ENCODE measurements around the gene UBXN7.
"Not testable (repeated sequence)": the region's sequence is repeated elsewhere in the genome, so short reads cannot be mapped to it uniquely, and the experiment has no call there.

The UBXN7 gene

GRCh38 chr3:196351541-196351940 is 80.7 kb downstream of the UBXN7 start:
- no peak for DNase-seq

GRCh38 chr3:196350067-196350466 is 82.2 kb downstream of the UBXN7 start:
- no peak for DNase-seq

- DNase-seq, result no peak
Measured at GRCh38 chr3:196348698-196349097, 83.5 kb downstream of the UBXN7 start.

- DNase-seq, result no peak
Measured at GRCh38 chr3:196344663-196345062, 87.6 kb downstream of the UBXN7 start.

GRCh38 chr3:196343917-196344316 is 88.3 kb downstream of the UBXN7 start:
- DNase-seq, result not testable (repeated sequence)

GRCh38 chr3:196341137-196341536 is 91.1 kb downstream of the UBXN7 start:
- peak; percentile 53 for DNase-seq

GRCh38 chr3:196340466-196340865 is 91.8 kb downstream of the UBXN7 start:
- DNase-seq, result no peak

GRCh38 chr3:196339493-196340254 is 92.6 kb downstream of the UBXN7 start:
- DNase-seq, result peak; percentile 62

GRCh38 chr3:196339044-196339443 is 93.2 kb downstream of the UBXN7 start:
- DNase-seq, result no peak

- no peak for DNase-seq
Measured at GRCh38 chr3:196336319-196337145, 95.7 kb downstream of the UBXN7 start.

GRCh38 chr3:196335503-196335948 is 96.7 kb downstream of the UBXN7 start:
- no peak for DNase-seq

- DNase-seq, result no peak
Measured at GRCh38 chr3:196334982-196335381, 97.2 kb downstream of the UBXN7 start.

- no peak for DNase-seq
Measured at GRCh38 chr3:196332168-196332567, 100.1 kb downstream of the UBXN7 start.

- DNase-seq, result peak; percentile 12
Measured at GRCh38 chr3:196327405-196327804, 104.8 kb downstream of the UBXN7 start.

- no peak for DNase-seq
Measured at GRCh38 chr3:196326936-196327335, 105.3 kb downstream of the UBXN7 start.

GRCh38 chr3:196323691-196324090 is 108.5 kb downstream of the UBXN7 start:
- peak; percentile 48 for DNase-seq

- DNase-seq, result peak; percentile 11
Measured at GRCh38 chr3:196323016-196323415, 109.2 kb downstream of the UBXN7 start.

- DNase-seq, result no peak
Measured at GRCh38 chr3:196321162-196321561, 111.1 kb downstream of the UBXN7 start.

- DNase-seq, result no peak
Measured at GRCh38 chr3:196320137-196320536, 112.1 kb downstream of the UBXN7 start.

GRCh38 chr3:196317687-196318467 is 114.3 kb downstream of the UBXN7 start, which contains the start of gene DYNLT2B:
Gene DYNLT2B (minus strand): TSS chr3:196318240. CDS start chr3:196318152, 88 bp downstream.
- DNase-seq, result peak; percentile 89

- not testable (repeated sequence) for DNase-seq
Measured at GRCh38 chr3:196316799-196317686, 115.2 kb downstream of the UBXN7 start.

GRCh38 chr3:196315821-196316220 is 116.4 kb downstream of the UBXN7 start:
- DNase-seq, result no peak
